C4-2B (cell line): ENCODE data around the gene YTHDC2.

Experiments used
- CTCF ChIP-seq: fragments of 450-650 bp; conservative IDR thresholded peaks from 2 replicates; pipeline ENCODE4 v1.5.1; 2017; ENCODE audit warnings: mild to moderate bottlenecking
- ZFX ChIP-seq: fragments of 450-650 bp; IDR thresholded peaks from 2 replicates; pipeline ENCODE4 v1.6.1; 2017

GRCh38 chr5:113523168-113523567, 9.7 kb downstream of the YTHDC2 start:
- TF ChIP-seq CTCF = no peak
- no peak for TF ChIP-seq ZFX
